ENCODE results near the gene SEMA5A. TPM values are rescaled to one million over a fixed set of nuclear protein-coding genes. Genes with fewer than 3 reads are reported as not detected.
A peak's percentile ranks its signal among the peaks of the same experiment; 100 is the strongest.

The SEMA5A gene
- total RNA-seq, 3 donors from 2014 or later = 20.3 to 43.8 (median 33.6) TPM

DNA sequence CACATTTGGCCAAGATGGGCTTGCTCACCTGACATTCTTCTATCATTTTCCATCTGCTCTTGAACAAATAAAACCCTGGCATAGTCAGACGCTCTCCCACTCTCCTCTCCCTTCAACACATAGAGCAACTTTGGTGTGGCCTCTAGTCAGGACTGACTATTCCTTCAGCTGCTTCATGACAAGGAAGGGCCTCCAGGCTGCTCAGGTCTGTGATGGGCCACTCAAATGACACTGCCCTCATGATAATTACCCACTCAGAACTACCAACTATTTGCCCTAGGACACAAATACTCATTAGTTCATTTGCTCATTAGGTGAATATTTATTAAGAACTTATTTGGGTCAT, 376.3 kb downstream of the SEMA5A start:
- intact Hi-C loops (cut with DNase I, micrococcal nuclease) = no loop called here
- DNase-seq (no peak), ATAC-seq (no peak)
- H3K4me3 ChIP-seq = no peak overlapping the region
- no peaks in the 10 kb centered on the region for H3K9me3 ChIP-seq
- no peaks in the 10 kb centered on the region for H3K36me3 ChIP-seq (ENCODE audit: low read depth)
- H3K4me1 ChIP-seq (ENCODE audit: low read depth) = no peaks in the 10 kb centered on the region
- no peak for TF ChIP-seq CTCF (IDR thresholded peaks at IDR 0.05)

GRCh38 chr5:9168791-9169556, 376.9 kb downstream of the SEMA5A start:
- intact Hi-C loops (cut with DNase I, micrococcal nuclease) = no loop called here
- DNase-seq (peak in 1 of 3 donors; percentile 22), ATAC-seq (peak; percentile 88)
- Histone ChIP-seq H3K4me3 (no peak overlapping the region), H3K36me3 (ENCODE audit: low read depth) (no peaks in the 10 kb centered on the region), H3K9me3 (no peaks in the 10 kb centered on the region), H3K4me1 (ENCODE audit: low read depth) (no peaks in the 10 kb centered on the region)
- no peak for TF ChIP-seq CTCF (IDR thresholded peaks at IDR 0.05)

DNA sequence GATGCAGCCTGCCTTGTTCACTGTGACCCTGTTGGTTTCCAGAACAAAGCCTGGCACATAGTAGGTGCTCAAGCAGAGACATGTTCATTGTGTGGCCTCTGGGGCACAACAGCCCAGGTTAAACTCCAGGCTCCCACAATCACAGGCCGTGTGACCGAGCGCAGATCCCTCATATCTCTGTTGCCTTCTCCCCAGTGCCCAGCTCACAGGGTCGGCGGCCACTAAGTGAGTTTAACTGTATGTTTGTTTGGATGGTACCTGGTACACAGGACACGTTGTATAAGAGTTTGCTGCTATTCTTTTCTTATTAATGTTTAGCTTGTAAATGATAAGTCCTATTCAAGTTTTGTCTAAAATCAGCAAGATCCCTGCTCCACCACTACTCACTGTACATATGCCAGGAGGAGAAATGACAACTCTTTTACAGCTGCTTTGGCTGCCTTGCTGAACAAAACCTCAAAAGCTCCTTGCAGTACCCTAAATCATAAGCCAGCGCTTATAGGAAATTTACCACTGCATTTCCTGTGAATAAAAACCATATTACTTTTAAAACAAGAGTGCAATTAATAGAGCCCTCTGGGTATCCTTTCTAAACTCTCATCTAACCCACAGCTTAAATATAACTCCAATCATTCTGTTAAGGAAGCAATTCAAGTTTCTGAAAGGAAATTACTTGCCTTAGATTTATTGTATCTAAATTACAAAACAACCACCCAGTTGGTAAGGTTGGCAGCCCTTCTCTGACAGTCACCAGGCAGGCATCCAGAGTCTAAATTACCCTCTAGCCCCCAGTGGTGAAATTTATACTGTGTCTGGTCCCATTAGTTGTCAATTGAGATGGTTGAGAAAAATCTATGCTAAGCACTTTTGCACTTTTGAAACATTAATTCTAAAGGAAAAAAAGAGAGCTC, 379.4 kb downstream of the SEMA5A start:
- H3K4me3 ChIP-seq = no peak overlapping the region
- ATAC-seq = no peak
- no peaks in the 10 kb centered on the region for H3K4me1 ChIP-seq (ENCODE audit: low read depth)
- no peak for DNase-seq
- no peak for TF ChIP-seq CTCF (IDR thresholded peaks at IDR 0.05)
- intact Hi-C loops (cut with DNase I, micrococcal nuclease) = no loop called here
- H3K36me3 ChIP-seq (ENCODE audit: low read depth) = no peaks in the 10 kb centered on the region
- H3K9me3 ChIP-seq = no peaks in the 10 kb centered on the region

GRCh38 chr5:9165546-9165945, 380.3 kb downstream of the SEMA5A start:
- DNase-seq = no peak
- no peak for ATAC-seq
- no peak overlapping the region for H3K4me3 ChIP-seq
- no peaks in the 10 kb centered on the region for H3K9me3 ChIP-seq
- intact Hi-C loops (cut with DNase I, micrococcal nuclease) = no loop called here
- H3K4me1 ChIP-seq (ENCODE audit: low read depth) = no peaks in the 10 kb centered on the region
- no peaks in the 10 kb centered on the region for H3K36me3 ChIP-seq (ENCODE audit: low read depth)
- TF ChIP-seq CTCF (IDR thresholded peaks at IDR 0.05) = no peak

DNA sequence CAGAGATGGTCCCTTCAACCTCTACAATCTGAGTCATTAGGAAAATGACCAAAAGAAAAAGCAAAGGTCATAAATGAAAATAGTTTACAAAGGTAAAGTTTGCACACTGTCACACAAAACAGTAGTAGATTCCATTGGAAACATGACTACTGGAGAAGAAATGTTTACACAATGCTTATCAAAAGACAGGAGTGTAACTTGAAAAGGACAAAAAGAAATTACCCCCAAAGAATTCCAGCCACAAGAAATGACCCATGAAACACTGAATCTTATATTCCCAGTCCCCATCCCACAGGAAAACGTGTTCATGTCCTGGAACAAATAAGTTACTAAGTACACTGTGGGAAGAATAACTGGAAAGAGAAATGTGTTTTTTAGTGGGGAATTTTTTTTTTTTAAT, 385.1 kb downstream of the SEMA5A start:
- Histone ChIP-seq H3K4me3 (no peak overlapping the region), H3K4me1 (ENCODE audit: low read depth) (no peaks in the 10 kb centered on the region), H3K9me3 (no peaks in the 10 kb centered on the region), H3K36me3 (ENCODE audit: low read depth) (no peaks in the 10 kb centered on the region)
- intact Hi-C loops (cut with DNase I, micrococcal nuclease) = no loop called here
- TF ChIP-seq CTCF (IDR thresholded peaks at IDR 0.05) = no peak
- ATAC-seq = no peak
- no peak for DNase-seq
